Dendritic cell treated with granulocyte-macrophage colony-stimulating factor and Interleukin-4, amounts not matched to agents 40 ng/mL and 50 ng/mL, for 4 days (primary cell): ENCODE results near the gene STUB1.

Experiments
- H3K27ac Mint-ChIP-seq: one replicate; pipeline ENCODE4 v1.8.0; 2022; ENCODE audit warnings: mild to moderate bottlenecking, mixed read lengths
- H3K27me3 Mint-ChIP-seq: one replicate; pipeline ENCODE4 v1.8.0; 2022; ENCODE audit warnings: mild to moderate bottlenecking, mixed read lengths
- H3K36me3 Mint-ChIP-seq: one replicate; pipeline ENCODE4 v1.8.0; 2022; ENCODE audit warnings: low read depth, mixed read lengths
- H3K4me1 Mint-ChIP-seq: one replicate; pipeline ENCODE4 v1.8.0; 2022; ENCODE audit warnings: low read depth, mixed read lengths
- H3K4me3 Mint-ChIP-seq: one replicate; pipeline ENCODE4 v1.8.0; 2022; ENCODE audit warnings: mild to moderate bottlenecking, moderate library complexity, mixed read lengths
- H3K9me3 Mint-ChIP-seq: one replicate; pipeline ENCODE4 v1.8.0; 2022; ENCODE audit warnings: mixed read lengths
- intact Hi-C: fragments of 100-400 bp; cut with micrococcal nuclease; formaldehyde crosslinking; loops from one replicate; pipeline ENCODE4 v1.15.0; 2022

STUB1 gene

GRCh38 chr16:667780-668518, 12.3 kb upstream of the STUB1 start, which contains the start of gene RHOT2:
RHOT2 (plus strand) TSS chr16:668132; CDS start chr16:668200, 68 bp downstream.
- H3K4me3 Mint-ChIP-seq, result peak within 1 kb of the TSS; percentile 82
- H3K9me3 Mint-ChIP-seq, result no peaks in the 10 kb centered on the region
- H3K36me3 Mint-ChIP-seq, result peaks cover 45% of the 10 kb centered on the region
- H3K4me1 Mint-ChIP-seq, result peaks cover 16% of the 10 kb centered on the region
- no peaks in the 10 kb centered on the region for H3K27me3 Mint-ChIP-seq
- intact Hi-C loops, result loop anchor here (1.0 kb wide), 1 partner anchor 89 kb away; no protein-coding TSS in a partner anchor
- peak within 1 kb of the TSS; percentile 84 for H3K27ac Mint-ChIP-seq

- Mint-ChIP-seq H3K4me1 (peaks cover 16% of the 10 kb centered on the region), H3K27ac (peak overlapping the region; percentile 84), H3K27me3 (no peaks in the 10 kb centered on the region), H3K4me3 (peak overlapping the region; percentile 82), H3K9me3 (no peaks in the 10 kb centered on the region), H3K36me3 (peaks cover 50% of the 10 kb centered on the region)
- intact Hi-C loops, result no loop called here
Measured at GRCh38 chr16:668519-669171, 11.6 kb upstream of the STUB1 start.

GRCh38 chr16:669666-670065, 10.5 kb upstream of the STUB1 start:
- H3K27me3 Mint-ChIP-seq, result peaks cover 3% of the 10 kb centered on the region
- no peak overlapping the region for H3K4me3 Mint-ChIP-seq
- peaks cover 23% of the 10 kb centered on the region for H3K4me1 Mint-ChIP-seq
- no peak overlapping the region for H3K27ac Mint-ChIP-seq
- intact Hi-C loops, result no loop called here
- peaks cover 61% of the 10 kb centered on the region for H3K36me3 Mint-ChIP-seq
- H3K9me3 Mint-ChIP-seq, result no peaks in the 10 kb centered on the region

GRCh38 chr16:670485-671352, 9.5 kb upstream of the STUB1 start:
- intact Hi-C loops, result no loop called here
- Mint-ChIP-seq H3K9me3 (no peaks in the 10 kb centered on the region), H3K4me3 (no peak overlapping the region), H3K27me3 (peaks cover 13% of the 10 kb centered on the region), H3K36me3 (peaks cover 65% of the 10 kb centered on the region), H3K4me1 (peaks cover 30% of the 10 kb centered on the region), H3K27ac (no peak overlapping the region)

GRCh38 chr16:671353-672131, 8.7 kb upstream of the STUB1 start:
- H3K36me3 Mint-ChIP-seq, result peaks cover 65% of the 10 kb centered on the region
- no peaks in the 10 kb centered on the region for H3K9me3 Mint-ChIP-seq
- no peak overlapping the region for H3K27ac Mint-ChIP-seq
- peaks cover 21% of the 10 kb centered on the region for H3K27me3 Mint-ChIP-seq
- intact Hi-C loops, result no loop called here
- H3K4me1 Mint-ChIP-seq, result peaks cover 30% of the 10 kb centered on the region
- H3K4me3 Mint-ChIP-seq, result no peak overlapping the region

- H3K27ac Mint-ChIP-seq, result no peak overlapping the region
- peaks cover 29% of the 10 kb centered on the region for H3K27me3 Mint-ChIP-seq
- H3K36me3 Mint-ChIP-seq, result peaks cover 65% of the 10 kb centered on the region
- H3K4me1 Mint-ChIP-seq, result peaks cover 30% of the 10 kb centered on the region
- intact Hi-C loops, result no loop called here
- no peak overlapping the region for H3K4me3 Mint-ChIP-seq
- no peaks in the 10 kb centered on the region for H3K9me3 Mint-ChIP-seq
Measured at GRCh38 chr16:672371-672770, 7.8 kb upstream of the STUB1 start.

GRCh38 chr16:672851-673250, 7.4 kb upstream of the STUB1 start:
- intact Hi-C loops, result no loop called here
- no peaks in the 10 kb centered on the region for H3K9me3 Mint-ChIP-seq
- H3K27me3 Mint-ChIP-seq, result peaks cover 33% of the 10 kb centered on the region
- peaks cover 26% of the 10 kb centered on the region for H3K4me1 Mint-ChIP-seq
- no peak overlapping the region for H3K4me3 Mint-ChIP-seq
- H3K27ac Mint-ChIP-seq, result no peak overlapping the region
- peaks cover 65% of the 10 kb centered on the region for H3K36me3 Mint-ChIP-seq

GRCh38 chr16:673399-673991, 6.7 kb upstream of the STUB1 start:
- Mint-ChIP-seq H3K9me3 (no peaks in the 10 kb centered on the region), H3K27ac (no peak overlapping the region), H3K4me1 (peaks cover 25% of the 10 kb centered on the region), H3K36me3 (peaks cover 65% of the 10 kb centered on the region), H3K27me3 (peaks cover 38% of the 10 kb centered on the region), H3K4me3 (no peak overlapping the region)
- intact Hi-C loops, result no loop called here

- Mint-ChIP-seq H3K27ac (peak overlapping the region; percentile 10), H3K4me1 (peaks cover 25% of the 10 kb centered on the region), H3K36me3 (peaks cover 57% of the 10 kb centered on the region), H3K4me3 (no peak overlapping the region), H3K27me3 (peaks cover 38% of the 10 kb centered on the region), H3K9me3 (no peaks in the 10 kb centered on the region)
- intact Hi-C loops, result no loop called here
Measured at GRCh38 chr16:674214-674881, 5.9 kb upstream of the STUB1 start.

GRCh38 chr16:674968-675883, 5.0 kb upstream of the STUB1 start, which contains the start of gene RHBDL1:
RHBDL1 (plus strand) TSS chr16:675671; CDS start chr16:675791, 120 bp downstream.
- Mint-ChIP-seq H3K27me3 (peaks cover 38% of the 10 kb centered on the region), H3K4me1 (peaks cover 25% of the 10 kb centered on the region), H3K36me3 (peaks cover 49% of the 10 kb centered on the region), H3K4me3 (peak within 1 kb of the TSS; percentile 66), H3K27ac (peak within 1 kb of the TSS; percentile 10), H3K9me3 (no peaks in the 10 kb centered on the region)
- intact Hi-C loops, result no loop called here

- peaks cover 43% of the 10 kb centered on the region for H3K36me3 Mint-ChIP-seq
- no peak overlapping the region for H3K27ac Mint-ChIP-seq
- H3K4me3 Mint-ChIP-seq, result no peak overlapping the region
- H3K9me3 Mint-ChIP-seq, result no peaks in the 10 kb centered on the region
- intact Hi-C loops, result no loop called here
- peaks cover 38% of the 10 kb centered on the region for H3K27me3 Mint-ChIP-seq
- peaks cover 28% of the 10 kb centered on the region for H3K4me1 Mint-ChIP-seq
Measured at GRCh38 chr16:675884-676564, 4.2 kb upstream of the STUB1 start.
